ENCODE results near the gene ITLN2. TPM values are rescaled to one million over a fixed set of nuclear protein-coding genes. Genes with fewer than 3 reads are reported as not detected.
"Not testable (repeated sequence)": the region's sequence is repeated elsewhere in the genome, so short reads cannot be mapped to it uniquely, and the experiment has no call there.

ITLN2 gene
- total RNA-seq, 1 experiment from 2014 or later: 2.4 TPM

DNA sequence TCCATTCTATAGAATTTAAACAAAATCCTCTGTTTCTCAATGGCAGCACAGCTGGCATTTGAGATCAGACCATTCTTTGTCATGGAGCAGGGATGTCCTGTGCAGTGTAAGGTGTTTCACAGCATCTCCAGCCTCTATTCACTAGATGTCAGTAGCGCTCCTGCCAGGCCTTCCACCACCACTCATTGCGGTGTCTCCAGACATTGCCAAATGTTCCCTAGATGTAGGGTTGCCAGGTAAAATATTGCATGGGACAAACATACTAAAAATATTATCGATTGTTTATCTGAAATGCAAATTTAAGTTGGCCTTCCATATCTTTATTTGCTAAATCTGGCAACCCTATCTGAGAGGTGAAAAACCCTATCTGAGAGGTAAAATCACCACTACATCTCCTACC is 11.7 kb downstream of the ITLN2 start:
- Histone ChIP-seq H3K27ac (ENCODE audit: insufficient read length, low read depth, low read length) (no peak overlapping the region), H4K8ac (replicated peaks; ENCODE audit: insufficient read length, low read depth, low read length) (no peak overlapping the region), H2BK120ac (ENCODE audit: low read depth, low read length, poor library complexity, severe bottlenecking) (no peak overlapping the region), H3K23ac (ENCODE audit: insufficient read length, low read depth, low read length) (no peak overlapping the region), H2BK20ac (ENCODE audit: low read depth, low read length, poor library complexity, severe bottlenecking) (no peak overlapping the region), H3K4me1 (ENCODE audit: insufficient read depth, low read length) (no peaks in the 10 kb centered on the region; the same call in 1 of the 2 replicates), H2AFZ (ENCODE audit: low read length) (no peak overlapping the region), H4K5ac (ENCODE audit: insufficient read length, low read depth, low read length) (no peak overlapping the region), H2BK12ac (ENCODE audit: insufficient read length, low read depth, low read length) (no peak overlapping the region), H3K9me3 (ENCODE audit: control insufficient read depth, low read depth, low read length) (no peaks in the 10 kb centered on the region), H3T11ph (ENCODE audit: low read length) (no peak overlapping the region), H3K23me2 (ENCODE audit: insufficient read length, low read depth, low read length, poor library complexity, severe bottlenecking) (no peaks in the 10 kb centered on the region), H3K18ac (ENCODE audit: insufficient read length, low read depth, low read length) (no peak overlapping the region), H3K79me1 (ENCODE audit: insufficient read depth, low read depth, low read length, poor library complexity, severe bottlenecking) (no peaks in the 10 kb centered on the region), H3K4me2 (ENCODE audit: insufficient read depth, insufficient read length, low read length) (no peak overlapping the region), H3K4ac (ENCODE audit: low read depth, low read length) (no peak overlapping the region), H3K79me2 (ENCODE audit: insufficient read depth, low read length) (no peaks in the 10 kb centered on the region), H2AK5ac (ENCODE audit: insufficient read length, low read length) (no peak overlapping the region), H3K27me3 (ENCODE audit: insufficient read depth, low read length) (no peaks in the 10 kb centered on the region), H4K20me1 (ENCODE audit: control insufficient read depth, insufficient read depth, insufficient read length) (no peaks in the 10 kb centered on the region), H3K56ac (ENCODE audit: insufficient read length, low read depth, low read length) (no peak overlapping the region), H2BK15ac (ENCODE audit: low read depth, low read length) (no peak overlapping the region), H4K91ac (ENCODE audit: insufficient read length, low read depth, low read length) (no peak overlapping the region), H3K14ac (ENCODE audit: insufficient read depth, low read length) (no peak overlapping the region), H3K9ac (ENCODE audit: extremely low read depth, insufficient read length, low read length) (no peak overlapping the region), H2BK5ac (ENCODE audit: insufficient read length, low read length) (no peak overlapping the region)
- Mint-ChIP-seq H3K36me3 (ENCODE audit: insufficient read depth in 1 of 3, low read depth in 3 of 3) (peaks cover 0 to 5% (median 0%) of the 10 kb centered on the region in 3 experiments; a peak in 3 of 7 replicates), H3K4me1 (peaks cover 13% of the 10 kb centered on the region in 2 experiments), H3K9me3 (peaks cover 5 to 20% of the 10 kb centered on the region in 2 experiments), H3K27ac (no peak overlapping the region), H3K27me3 (ENCODE audit: low read depth) (peaks cover 14% of the 10 kb centered on the region), H3K4me3 (no peak overlapping the region)
- TF ChIP-seq, protein P1, sequence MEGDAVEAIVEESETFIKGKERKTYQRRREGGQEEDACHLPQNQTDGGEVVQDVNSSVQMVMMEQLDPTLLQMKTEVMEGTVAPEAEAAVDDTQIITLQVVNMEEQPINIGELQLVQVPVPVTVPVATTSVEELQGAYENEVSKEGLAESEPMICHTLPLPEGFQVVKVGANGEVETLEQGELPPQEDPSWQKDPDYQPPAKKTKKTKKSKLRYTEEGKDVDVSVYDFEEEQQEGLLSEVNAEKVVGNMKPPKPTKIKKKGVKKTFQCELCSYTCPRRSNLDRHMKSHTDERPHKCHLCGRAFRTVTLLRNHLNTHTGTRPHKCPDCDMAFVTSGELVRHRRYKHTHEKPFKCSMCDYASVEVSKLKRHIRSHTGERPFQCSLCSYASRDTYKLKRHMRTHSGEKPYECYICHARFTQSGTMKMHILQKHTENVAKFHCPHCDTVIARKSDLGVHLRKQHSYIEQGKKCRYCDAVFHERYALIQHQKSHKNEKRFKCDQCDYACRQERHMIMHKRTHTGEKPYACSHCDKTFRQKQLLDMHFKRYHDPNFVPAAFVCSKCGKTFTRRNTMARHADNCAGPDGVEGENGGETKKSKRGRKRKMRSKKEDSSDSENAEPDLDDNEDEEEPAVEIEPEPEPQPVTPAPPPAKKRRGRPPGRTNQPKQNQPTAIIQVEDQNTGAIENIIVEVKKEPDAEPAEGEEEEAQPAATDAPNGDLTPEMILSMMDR (conservative IDR thresholded peaks at IDR 0.05): peak; percentile 57; the same call in 2 of the 3 replicates
- no peak for DNase-seq
- WGBS (ENCODE audit: extremely low coverage, insufficient read length, low lambda C conversion rate): no CpG with 5 or more reads among the region's 3 CpGs

DNA sequence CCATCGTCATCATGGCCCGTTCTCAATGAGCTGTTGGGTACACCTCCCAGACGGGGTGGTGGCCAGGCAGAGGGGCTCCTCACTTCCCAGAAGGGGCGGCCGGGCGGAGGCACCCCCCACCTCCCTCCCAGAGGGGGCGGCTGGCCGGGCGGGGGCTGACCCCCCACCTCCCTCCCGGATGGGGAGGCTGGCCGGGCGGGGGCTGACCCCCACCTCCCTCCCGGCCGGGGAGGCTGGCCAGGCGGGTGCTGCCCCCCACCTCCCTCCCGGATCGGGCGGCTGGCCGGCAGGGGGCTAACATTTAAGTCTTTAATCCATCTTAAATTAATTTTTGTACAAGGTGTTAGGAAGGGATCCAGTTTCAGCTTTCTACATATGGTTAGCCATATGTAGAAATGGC is 17.9 kb downstream of the ITLN2 start:
- H3K23ac ChIP-seq (ENCODE audit: insufficient read length, low read depth, low read length); H3K18ac ChIP-seq (ENCODE audit: insufficient read length, low read depth, low read length); H3K79me2 ChIP-seq (ENCODE audit: insufficient read depth, low read length); H3K27ac ChIP-seq (ENCODE audit: insufficient read length, low read depth, low read length); H3K36me3 Mint-ChIP-seq (ENCODE audit: insufficient read depth in 1 of 3, low read depth in 3 of 3); H3T11ph ChIP-seq (ENCODE audit: low read length); H2BK12ac ChIP-seq (ENCODE audit: insufficient read length, low read depth, low read length); H3K4me1 Mint-ChIP-seq; H4K20me1 ChIP-seq (ENCODE audit: control insufficient read depth, insufficient read depth, insufficient read length); H2AFZ ChIP-seq (ENCODE audit: low read length); H3K56ac ChIP-seq (ENCODE audit: insufficient read length, low read depth, low read length); H3K14ac ChIP-seq (ENCODE audit: insufficient read depth, low read length); H3K9me3 ChIP-seq (ENCODE audit: control insufficient read depth, low read depth, low read length); H3K27ac Mint-ChIP-seq; H2BK20ac ChIP-seq (ENCODE audit: low read depth, low read length, poor library complexity, severe bottlenecking); DNase-seq; H2BK120ac ChIP-seq (ENCODE audit: low read depth, low read length, poor library complexity, severe bottlenecking); H3K4ac ChIP-seq (ENCODE audit: low read depth, low read length); H4K91ac ChIP-seq (ENCODE audit: insufficient read length, low read depth, low read length); H3K9ac ChIP-seq (ENCODE audit: extremely low read depth, insufficient read length, low read length); H4K5ac ChIP-seq (ENCODE audit: insufficient read length, low read depth, low read length); H2BK5ac ChIP-seq (ENCODE audit: insufficient read length, low read length); H3K79me1 ChIP-seq (ENCODE audit: insufficient read depth, low read depth, low read length, poor library complexity, severe bottlenecking); H3K27me3 ChIP-seq (ENCODE audit: insufficient read depth, low read length); H3K4me1 ChIP-seq (ENCODE audit: insufficient read depth, low read length); H2AK5ac ChIP-seq (ENCODE audit: insufficient read length, low read length); H2BK15ac ChIP-seq (ENCODE audit: low read depth, low read length); H3K4me2 ChIP-seq (ENCODE audit: insufficient read depth, insufficient read length, low read length); H3K4me3 Mint-ChIP-seq; H3K23me2 ChIP-seq (ENCODE audit: insufficient read length, low read depth, low read length, poor library complexity, severe bottlenecking); H4K8ac ChIP-seq (replicated peaks; ENCODE audit: insufficient read length, low read depth, low read length): not testable (repeated sequence)
- peaks cover 25% of the 10 kb centered on the region for H3K27me3 Mint-ChIP-seq (ENCODE audit: low read depth)
- no CpG with 5 or more reads among the region's 19 CpGs for WGBS (ENCODE audit: extremely low coverage, insufficient read length, low lambda C conversion rate)
- H3K9me3 Mint-ChIP-seq: peaks cover 12 to 36% of the 10 kb centered on the region in 2 experiments
